ENCODE data around the gene EFHD1. TPM values are rescaled to one million over a fixed set of nuclear protein-coding genes. Genes with fewer than 3 reads are reported as not detected.
"Not testable (repeated sequence)": the region's sequence is repeated elsewhere in the genome, so short reads cannot be mapped to it uniquely, and the experiment has no call there.

The EFHD1 gene
- total RNA-seq, 1 donor from 2014 or later, result 7.7 TPM

DNA sequence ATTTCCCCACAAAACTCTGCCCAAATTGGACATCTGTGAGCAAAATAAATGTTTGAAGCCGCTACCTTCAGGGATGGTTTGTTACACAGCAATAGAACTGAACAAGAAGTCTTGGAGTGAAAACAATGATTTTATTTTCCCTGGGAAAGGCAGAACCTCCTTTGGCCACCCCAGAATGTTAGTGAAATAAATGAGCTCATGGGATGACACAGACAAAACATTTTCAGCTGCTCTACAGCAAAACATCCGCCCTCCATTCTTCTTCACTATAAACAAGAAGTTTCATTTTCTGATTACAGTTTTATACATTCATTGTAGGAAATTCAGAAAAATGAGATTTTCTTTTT lies 4.3 kb upstream of the EFHD1 start:
- Histone ChIP-seq H3K4me3 (no peak overlapping the region), H3K27me3 (ENCODE audit: low read depth) (peaks cover 51% of the 10 kb centered on the region), H3K4me1 (peaks cover 17% of the 10 kb centered on the region), H3K9me3 (no peaks in the 10 kb centered on the region), H3K27ac (no peak overlapping the region), H3K36me3 (no peaks in the 10 kb centered on the region)
- intact Hi-C loops (cut with DNase I), result no loop called here
- ATAC-seq (no peak), DNase-seq (no peak)
- TF ChIP-seq, protein P1, sequence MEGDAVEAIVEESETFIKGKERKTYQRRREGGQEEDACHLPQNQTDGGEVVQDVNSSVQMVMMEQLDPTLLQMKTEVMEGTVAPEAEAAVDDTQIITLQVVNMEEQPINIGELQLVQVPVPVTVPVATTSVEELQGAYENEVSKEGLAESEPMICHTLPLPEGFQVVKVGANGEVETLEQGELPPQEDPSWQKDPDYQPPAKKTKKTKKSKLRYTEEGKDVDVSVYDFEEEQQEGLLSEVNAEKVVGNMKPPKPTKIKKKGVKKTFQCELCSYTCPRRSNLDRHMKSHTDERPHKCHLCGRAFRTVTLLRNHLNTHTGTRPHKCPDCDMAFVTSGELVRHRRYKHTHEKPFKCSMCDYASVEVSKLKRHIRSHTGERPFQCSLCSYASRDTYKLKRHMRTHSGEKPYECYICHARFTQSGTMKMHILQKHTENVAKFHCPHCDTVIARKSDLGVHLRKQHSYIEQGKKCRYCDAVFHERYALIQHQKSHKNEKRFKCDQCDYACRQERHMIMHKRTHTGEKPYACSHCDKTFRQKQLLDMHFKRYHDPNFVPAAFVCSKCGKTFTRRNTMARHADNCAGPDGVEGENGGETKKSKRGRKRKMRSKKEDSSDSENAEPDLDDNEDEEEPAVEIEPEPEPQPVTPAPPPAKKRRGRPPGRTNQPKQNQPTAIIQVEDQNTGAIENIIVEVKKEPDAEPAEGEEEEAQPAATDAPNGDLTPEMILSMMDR (IDR thresholded peaks at IDR 0.05), result no peak

DNA sequence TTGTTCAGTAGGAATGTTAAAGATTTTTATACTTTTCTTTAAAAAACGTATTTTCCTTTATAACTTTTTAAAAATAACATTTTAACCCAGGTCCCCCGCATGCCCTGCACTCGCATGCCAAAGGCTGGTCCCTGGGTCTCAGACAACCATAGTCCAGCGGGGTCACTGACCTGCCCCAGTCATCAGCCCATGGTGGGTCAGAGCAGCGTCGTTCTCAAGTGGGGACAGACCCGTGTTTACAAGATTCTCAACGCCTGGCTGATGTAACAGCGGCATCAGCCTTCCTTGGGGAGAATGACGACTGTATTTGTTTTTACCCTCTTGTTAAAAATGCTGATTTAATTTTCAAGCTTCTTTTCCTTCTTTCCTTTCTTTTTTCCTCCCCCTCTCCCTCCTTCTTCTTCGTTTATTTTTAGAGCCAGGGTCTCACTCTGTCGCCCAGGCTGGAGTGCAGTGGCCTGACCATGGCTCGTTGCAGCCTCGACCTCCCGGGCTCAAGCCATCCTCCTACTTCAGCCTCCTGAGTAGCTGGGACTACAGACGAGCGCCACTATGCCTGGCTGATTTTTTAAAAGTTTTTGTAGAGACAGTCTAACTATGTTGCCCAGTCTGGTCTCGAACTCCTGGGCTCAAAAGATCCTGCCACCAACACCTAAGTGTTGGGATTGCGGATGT lies 1.0 kb upstream of the EFHD1 start:
- DNase-seq (no peak), ATAC-seq (no peak)
- Histone ChIP-seq H3K27ac (peak overlapping the region; percentile 2), H3K36me3 (no peaks in the 10 kb centered on the region), H3K27me3 (ENCODE audit: low read depth) (peaks cover 69% of the 10 kb centered on the region), H3K9me3 (no peaks in the 10 kb centered on the region), H3K4me1 (peaks cover 26% of the 10 kb centered on the region), H3K4me3 (peak overlapping the region; percentile 60)
- intact Hi-C loops (cut with DNase I), result no loop called here
- TF ChIP-seq, protein P1 (IDR thresholded peaks at IDR 0.05), result no peak

DNA sequence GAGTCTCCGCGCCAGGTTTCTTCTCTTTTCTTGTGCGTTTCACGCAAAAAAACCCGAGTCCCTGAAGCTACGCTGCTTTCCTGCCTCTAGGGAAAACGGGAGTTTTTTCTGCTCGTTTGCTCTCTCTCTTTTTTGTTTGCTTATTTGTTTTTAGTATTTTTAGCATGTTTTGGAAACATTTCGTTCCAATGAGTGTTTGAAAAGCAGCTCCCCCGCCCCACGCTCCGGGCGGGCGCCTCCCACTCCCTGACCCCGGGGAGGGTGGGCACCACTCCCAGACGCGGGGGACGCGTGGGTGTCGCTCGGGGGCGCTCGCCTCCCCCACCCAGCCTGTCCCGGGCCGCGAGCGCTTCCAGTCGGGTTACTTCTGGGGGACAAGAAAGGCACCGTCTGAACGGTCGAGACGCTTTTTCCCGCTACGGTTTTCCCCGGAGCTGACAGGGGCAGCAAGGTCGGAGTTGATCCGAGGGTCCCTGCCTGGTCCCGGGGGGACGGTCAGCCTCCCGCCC lies 446 bp upstream of the EFHD1 start:
- H3K4me1 ChIP-seq, result peaks cover 26% of the 10 kb centered on the region
- TF ChIP-seq, protein P1 (IDR thresholded peaks at IDR 0.05), result no peak
- intact Hi-C loops (cut with DNase I), result no loop called here
- H3K27ac ChIP-seq, result peak overlapping the region; percentile 56
- no peaks in the 10 kb centered on the region for H3K36me3 ChIP-seq
- ATAC-seq (peak; percentile 50 to 57), DNase-seq (no peak)
- H3K9me3 ChIP-seq, result no peaks in the 10 kb centered on the region
- peaks cover 69% of the 10 kb centered on the region for H3K27me3 ChIP-seq (ENCODE audit: low read depth)
- peak overlapping the region; percentile 60 for H3K4me3 ChIP-seq

DNA sequence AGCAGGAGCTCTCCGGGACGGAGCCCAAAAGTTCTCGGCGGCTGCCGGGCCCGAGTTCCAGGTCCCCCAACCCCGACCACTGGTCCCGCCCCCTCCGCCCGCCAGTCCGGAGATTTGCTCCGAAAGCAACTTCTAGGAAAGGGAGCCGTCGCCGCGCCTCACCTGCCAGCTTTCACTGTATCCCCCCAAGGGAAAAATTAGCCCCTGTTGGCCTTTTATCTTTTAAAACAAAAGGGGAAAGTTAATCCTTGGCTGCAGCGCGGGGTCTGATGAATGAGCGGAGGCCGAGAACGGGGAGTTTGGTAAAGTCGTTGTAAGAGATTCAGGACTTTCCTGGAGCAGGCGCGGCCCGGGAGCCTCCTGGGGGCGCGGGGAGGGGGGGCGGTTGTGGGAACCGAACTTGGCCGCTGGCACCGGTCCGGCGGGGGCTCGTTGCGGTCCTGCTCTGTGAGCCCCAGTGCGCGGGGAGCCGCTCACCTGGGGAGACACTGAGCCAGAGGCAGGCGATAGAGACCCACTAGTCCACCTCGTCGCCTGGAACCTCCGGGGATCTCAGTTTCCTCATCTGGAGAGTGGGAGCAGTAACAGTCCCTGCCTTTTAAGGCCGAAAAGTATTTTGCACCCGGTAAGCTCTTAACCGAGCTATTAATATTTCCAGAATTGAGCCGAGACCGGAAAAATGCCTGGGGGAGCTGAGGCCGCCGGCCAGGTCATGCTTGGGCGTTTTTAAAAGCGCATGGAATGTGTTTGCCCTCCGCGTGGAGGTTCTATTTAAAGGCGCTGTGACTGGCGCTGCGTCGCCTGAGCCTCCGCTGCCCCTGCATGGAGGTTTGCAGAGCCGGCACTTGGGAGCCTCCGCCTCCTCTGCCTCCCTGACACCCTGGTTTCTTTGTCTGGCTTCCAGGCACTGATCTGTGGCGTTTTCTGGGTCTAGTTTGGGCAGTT lies 1.1 kb downstream of the EFHD1 start:
- Histone ChIP-seq H3K27ac (peak overlapping the region; percentile 56), H3K4me3 (peak overlapping the region; percentile 60), H3K4me1 (peaks cover 26% of the 10 kb centered on the region), H3K9me3 (no peaks in the 10 kb centered on the region), H3K27me3 (ENCODE audit: low read depth) (peaks cover 61% of the 10 kb centered on the region), H3K36me3 (no peaks in the 10 kb centered on the region)
- DNase-seq, result no peak
- intact Hi-C loops (cut with DNase I), result no loop called here
- ATAC-seq, result peak; percentile 9 to 46
- TF ChIP-seq, protein P1 (IDR thresholded peaks at IDR 0.05), result no peak

DNA sequence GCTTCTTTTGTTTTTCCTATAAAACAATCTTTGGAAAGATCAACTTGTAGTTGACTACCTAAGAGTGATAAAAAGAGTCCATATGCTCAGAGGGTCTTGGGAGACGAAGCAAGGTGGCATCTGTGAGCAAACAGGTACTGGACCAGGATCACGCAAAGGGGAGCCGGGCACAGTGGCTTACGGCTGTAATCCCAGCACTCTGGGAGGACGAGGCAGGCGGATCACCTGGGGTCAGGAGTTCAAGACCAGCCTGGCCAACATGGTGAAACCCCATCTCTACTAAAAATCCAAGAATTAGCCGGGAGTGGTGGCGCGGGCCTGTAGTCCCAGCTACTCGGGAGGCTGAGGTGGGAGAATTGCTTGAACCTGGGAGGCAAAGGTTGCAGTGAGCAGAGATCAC lies 2.0 kb downstream of the EFHD1 start:
- ATAC-seq; H3K36me3 ChIP-seq; DNase-seq; H3K4me3 ChIP-seq; intact Hi-C loops (cut with DNase I); H3K9me3 ChIP-seq; H3K27ac ChIP-seq: not testable (repeated sequence)
- peaks cover 55% of the 10 kb centered on the region for H3K27me3 ChIP-seq (ENCODE audit: low read depth)
- H3K4me1 ChIP-seq, result peaks cover 26% of the 10 kb centered on the region

All from lower lobe of right lung (tissue), 2 donors.